ENCODE data around the gene SYTL3.

DNA sequence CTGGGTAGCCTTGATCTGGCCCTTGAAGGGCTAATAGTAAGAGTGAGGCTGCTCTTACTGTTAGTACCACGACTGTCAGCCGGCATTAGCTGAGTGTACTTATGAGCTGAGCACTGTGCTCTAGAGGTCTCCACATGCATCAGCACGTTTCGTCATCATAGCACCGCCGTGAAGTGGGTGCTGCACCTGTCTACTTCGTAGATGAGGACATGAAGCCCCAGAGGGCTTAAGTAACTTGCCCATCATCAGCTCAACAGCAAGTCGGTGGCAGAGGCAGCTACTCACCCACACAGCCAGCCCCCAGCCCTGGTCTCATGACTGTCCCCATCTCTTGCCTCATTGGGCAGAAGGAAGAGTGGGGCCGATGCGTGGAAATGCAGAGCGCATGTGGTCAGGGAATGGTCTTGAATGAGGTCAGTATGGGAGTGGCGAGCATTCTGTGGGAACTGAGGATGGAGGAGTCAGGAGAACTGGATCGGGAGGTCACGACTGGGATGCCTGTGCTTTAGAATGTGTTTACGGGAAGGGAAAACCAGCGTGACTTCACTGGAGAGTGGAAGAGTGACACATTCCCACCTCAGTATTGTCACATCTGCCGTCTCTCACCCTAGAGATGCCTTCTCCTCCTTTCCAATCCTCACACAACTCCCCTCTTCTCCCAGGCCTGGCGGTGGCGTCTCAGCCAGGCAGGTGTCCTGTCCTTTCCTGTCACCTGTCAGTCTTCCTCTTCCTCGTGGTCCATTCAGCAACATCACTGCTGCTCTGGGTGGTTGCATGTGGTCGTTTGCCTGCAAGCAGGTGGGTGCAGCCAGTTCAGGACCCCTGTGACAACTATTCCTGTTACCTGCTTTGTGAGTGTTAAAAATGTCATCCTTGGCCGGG is 6.0 kb downstream of the SYTL3 start:
- TF ChIP-seq, protein P1, sequence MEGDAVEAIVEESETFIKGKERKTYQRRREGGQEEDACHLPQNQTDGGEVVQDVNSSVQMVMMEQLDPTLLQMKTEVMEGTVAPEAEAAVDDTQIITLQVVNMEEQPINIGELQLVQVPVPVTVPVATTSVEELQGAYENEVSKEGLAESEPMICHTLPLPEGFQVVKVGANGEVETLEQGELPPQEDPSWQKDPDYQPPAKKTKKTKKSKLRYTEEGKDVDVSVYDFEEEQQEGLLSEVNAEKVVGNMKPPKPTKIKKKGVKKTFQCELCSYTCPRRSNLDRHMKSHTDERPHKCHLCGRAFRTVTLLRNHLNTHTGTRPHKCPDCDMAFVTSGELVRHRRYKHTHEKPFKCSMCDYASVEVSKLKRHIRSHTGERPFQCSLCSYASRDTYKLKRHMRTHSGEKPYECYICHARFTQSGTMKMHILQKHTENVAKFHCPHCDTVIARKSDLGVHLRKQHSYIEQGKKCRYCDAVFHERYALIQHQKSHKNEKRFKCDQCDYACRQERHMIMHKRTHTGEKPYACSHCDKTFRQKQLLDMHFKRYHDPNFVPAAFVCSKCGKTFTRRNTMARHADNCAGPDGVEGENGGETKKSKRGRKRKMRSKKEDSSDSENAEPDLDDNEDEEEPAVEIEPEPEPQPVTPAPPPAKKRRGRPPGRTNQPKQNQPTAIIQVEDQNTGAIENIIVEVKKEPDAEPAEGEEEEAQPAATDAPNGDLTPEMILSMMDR (IDR thresholded peaks at IDR 0.05) = no peak
- no peak for TF ChIP-seq POLR2A (IDR thresholded peaks at IDR 0.05)
- TF ChIP-seq POLR2AphosphoS5 (IDR thresholded peaks at IDR 0.05) = no peak

Measured in prostate gland (tissue), 2 donors.